ENCODE measurements around the gene SLC16A9.

DNA sequence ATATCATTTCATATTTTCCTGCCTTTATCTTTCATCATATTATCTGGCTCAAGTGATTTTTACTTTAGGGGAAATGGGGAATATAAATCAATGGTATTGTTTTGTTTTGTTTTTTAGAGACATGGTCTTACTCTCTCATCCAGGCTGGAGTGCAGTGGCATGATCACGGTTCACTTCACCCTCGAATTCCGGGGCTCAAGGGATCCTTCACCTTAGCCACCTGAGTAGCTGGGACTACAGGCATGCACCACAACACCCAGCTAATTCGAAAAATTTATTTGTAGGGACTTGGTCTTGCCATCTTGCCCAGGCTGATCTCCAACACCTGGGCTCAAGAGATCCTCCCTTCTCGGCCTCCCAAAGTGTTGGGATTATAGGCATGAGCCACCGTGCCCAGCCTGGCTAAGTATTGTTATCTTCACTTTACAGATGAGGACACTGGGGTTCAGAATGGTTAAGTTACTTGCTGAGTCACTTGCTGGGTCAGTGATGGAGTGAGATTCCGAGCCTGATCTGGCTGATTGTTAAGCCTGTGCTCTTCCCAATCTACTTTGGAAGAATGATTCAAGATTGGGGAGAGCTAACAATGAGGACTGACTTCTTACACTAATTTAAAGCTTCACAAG, 3.7 kb upstream of the SLC16A9 start:
- TF ChIP-seq GATA2 (CRISPR knock-in tag; IDR thresholded peaks at IDR 0.05), result no peak
- no peak for TF ChIP-seq EP300 (IDR thresholded peaks at IDR 0.05; ENCODE audit: borderline replicate concordance in 1 of 2, low read depth in 1 of 2, low read length in 1 of 2)
- TF ChIP-seq, protein P1, sequence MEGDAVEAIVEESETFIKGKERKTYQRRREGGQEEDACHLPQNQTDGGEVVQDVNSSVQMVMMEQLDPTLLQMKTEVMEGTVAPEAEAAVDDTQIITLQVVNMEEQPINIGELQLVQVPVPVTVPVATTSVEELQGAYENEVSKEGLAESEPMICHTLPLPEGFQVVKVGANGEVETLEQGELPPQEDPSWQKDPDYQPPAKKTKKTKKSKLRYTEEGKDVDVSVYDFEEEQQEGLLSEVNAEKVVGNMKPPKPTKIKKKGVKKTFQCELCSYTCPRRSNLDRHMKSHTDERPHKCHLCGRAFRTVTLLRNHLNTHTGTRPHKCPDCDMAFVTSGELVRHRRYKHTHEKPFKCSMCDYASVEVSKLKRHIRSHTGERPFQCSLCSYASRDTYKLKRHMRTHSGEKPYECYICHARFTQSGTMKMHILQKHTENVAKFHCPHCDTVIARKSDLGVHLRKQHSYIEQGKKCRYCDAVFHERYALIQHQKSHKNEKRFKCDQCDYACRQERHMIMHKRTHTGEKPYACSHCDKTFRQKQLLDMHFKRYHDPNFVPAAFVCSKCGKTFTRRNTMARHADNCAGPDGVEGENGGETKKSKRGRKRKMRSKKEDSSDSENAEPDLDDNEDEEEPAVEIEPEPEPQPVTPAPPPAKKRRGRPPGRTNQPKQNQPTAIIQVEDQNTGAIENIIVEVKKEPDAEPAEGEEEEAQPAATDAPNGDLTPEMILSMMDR (IDR thresholded peaks at IDR 0.05), result no peak
- TF ChIP-seq JUND (IDR thresholded peaks at IDR 0.05), result no peak
- TF ChIP-seq USF2 (IDR thresholded peaks at IDR 0.05; ENCODE audit: borderline replicate concordance, low read depth, low read length), result no peak
- TF ChIP-seq TAF1 (IDR thresholded peaks at IDR 0.05; ENCODE audit: borderline replicate concordance, low read depth, low read length), result no peak
- TF ChIP-seq NFIC (IDR thresholded peaks at IDR 0.05; ENCODE audit: borderline replicate concordance), result no peak
- no peak for TF ChIP-seq POLR2AphosphoS5 (IDR thresholded peaks at IDR 0.05; ENCODE audit: low read depth, low read length)
- TF ChIP-seq FOXM1 (IDR thresholded peaks at IDR 0.05; ENCODE audit: low read depth), result no peak
